Peyer's patch (tissue), 4 donors: Measurements from ENCODE around the gene GTF3C1.

Source experiments
- CTCF ChIP-seq, 6 experiments: fragments of 450-650 bp in 4 of 6; fragments of 200-600 bp in 2 of 6; sonication (generic) in 1 of 6; IDR thresholded peaks; one replicate each; pipeline ENCODE4 v1.5.1; 2017 to 2019; ENCODE audit warnings: antibody characterized with exemption in 6 of 6, mild to moderate bottlenecking in 3 of 6, moderate library complexity in 1 of 6
- POLR2A ChIP-seq, 2 donors: fragments of 450-650 bp; IDR thresholded peaks; one replicate each; pipeline ENCODE4 v1.5.1; 2017; ENCODE audit warnings: antibody characterized with exemption in 2 of 2, mild to moderate bottlenecking in 2 of 2, moderate library complexity in 2 of 2

GRCh38 chr16:27544671-27545070 lies 5.0 kb downstream of the GTF3C1 start:
- TF ChIP-seq CTCF (IDR thresholded peaks at IDR 0.05), result no peak
- no peak for TF ChIP-seq POLR2A (IDR thresholded peaks at IDR 0.05)
